GM18508 (cell line): Measurements from ENCODE around the gene SON.
A peak's percentile ranks its signal among the peaks of the same experiment; 100 is the strongest.

Experiments used
- ATAC-seq: cut with Tn5 transposase; IDR thresholded peaks from one replicate; pipeline ENCODE4 v1.9.1; 2021; ENCODE audit warnings: moderate number of reproducible peaks; ENCODE audit not compliant: insufficient read depth, unreplicated experiment

Gene SON

DNA sequence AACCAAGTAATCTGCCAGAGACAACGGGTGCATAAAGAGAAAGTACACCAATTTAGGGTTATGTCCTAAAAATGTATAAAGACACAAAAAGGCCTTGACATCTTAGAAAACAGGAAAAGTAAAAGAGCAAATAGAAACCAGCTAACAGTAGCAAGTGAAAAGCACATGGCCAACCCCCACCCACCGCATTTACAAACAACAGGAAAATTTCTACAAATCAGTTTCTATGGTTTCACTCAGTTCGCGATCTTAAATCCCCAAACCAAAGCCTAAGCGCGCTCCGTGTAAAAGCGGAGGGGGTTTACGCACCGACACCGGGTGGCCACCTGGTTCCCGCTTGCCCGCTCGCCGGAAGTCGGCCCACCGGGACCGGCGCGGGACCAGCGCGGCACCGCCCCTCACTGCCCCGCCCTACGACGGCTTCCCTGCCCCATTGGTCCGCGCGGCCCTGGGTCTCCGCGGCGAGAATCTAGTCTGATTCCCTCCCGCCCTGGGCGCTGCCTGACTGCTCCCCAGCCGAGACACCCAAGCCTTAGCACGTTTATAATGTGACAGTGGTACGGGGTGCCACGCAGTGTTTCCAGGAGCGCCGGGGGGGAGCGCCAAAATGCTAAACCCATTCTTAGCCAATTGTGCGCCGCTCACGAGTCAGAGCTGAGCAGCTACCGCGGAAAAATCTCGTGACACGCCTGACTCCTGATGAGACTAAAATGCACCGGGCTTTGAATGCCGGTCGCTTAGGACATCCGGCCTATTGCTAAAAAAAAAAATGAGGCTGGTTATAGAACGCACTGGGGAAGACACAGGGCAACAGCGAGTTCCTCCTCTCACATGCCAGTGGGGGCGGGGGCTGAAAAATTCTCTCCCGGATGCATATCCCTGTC is 840 bp upstream of the SON start, which contains the start of gene GART:
GART (minus strand) TSS at position 362 of the 884 bp plus-strand sequence. CDS start 2,802 bp downstream, outside the sequence.
- peak; percentile 24 for ATAC-seq

GRCh38 chr21:33543505-33544129 is 779 bp downstream of the SON start:
- no peak for ATAC-seq

- no peak for ATAC-seq
Observed at GRCh38 chr21:33544451-33545195, 1.8 kb downstream of the SON start.

DNA sequence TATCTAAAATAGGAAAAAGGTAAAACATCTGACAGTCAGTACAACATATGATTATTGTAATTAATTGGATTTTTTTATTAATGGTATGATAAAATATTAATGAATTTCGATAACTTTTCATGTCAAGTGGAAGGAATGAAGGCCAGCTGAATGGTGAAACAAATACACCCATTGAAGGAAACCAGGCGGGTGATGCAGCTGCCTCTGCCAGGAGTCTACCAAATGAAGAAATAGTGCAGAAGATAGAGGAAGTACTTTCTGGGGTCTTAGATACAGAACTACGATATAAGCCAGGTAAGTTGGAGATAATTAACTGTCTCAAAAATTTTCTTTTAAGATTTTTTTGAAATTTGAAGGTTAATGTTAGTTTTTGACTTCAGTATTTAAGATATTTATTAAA is 3.2 kb downstream of the SON start:
- no peak for ATAC-seq

GRCh38 chr21:33549848-33550771 is 7.3 kb downstream of the SON start:
- no peak for ATAC-seq

DNA sequence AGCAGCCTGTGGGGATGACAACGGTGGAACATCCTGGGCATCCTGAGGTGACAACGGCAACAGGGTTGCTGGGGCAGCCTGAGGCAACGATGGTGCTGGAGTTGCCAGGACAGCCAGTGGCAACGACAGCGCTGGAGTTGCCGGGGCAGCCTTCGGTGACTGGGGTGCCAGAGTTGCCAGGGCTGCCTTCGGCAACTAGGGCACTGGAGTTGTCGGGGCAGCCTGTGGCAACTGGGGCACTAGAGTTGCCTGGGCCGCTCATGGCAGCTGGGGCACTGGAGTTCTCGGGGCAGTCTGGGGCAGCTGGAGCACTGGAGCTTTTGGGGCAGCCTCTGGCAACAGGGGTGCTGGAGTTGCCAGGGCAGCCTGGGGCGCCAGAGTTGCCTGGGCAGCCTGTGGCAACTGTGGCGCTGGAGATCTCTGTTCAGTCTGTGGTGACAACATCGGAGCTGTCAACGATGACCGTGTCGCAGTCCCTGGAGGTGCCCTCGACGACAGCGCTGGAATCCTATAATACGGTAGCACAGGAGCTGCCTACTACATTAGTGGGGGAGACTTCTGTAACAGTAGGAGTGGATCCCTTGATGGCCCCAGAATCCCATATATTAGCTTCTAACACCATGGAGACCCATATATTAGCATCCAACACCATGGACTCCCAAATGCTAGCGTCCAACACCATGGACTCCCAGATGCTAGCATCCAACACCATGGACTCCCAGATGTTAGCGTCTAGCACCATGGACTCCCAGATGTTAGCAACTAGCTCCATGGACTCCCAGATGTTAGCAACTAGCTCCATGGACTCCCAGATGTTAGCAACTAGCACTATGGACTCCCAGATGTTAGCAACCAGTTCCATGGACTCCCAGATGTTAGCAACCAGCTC is 8.2 kb downstream of the SON start:
- no peak for ATAC-seq

GRCh38 chr21:33551664-33552063 is 8.8 kb downstream of the SON start:
- no peak for ATAC-seq

- ATAC-seq, result no peak
Observed at GRCh38 chr21:33552093-33552998, 9.5 kb downstream of the SON start.

DNA sequence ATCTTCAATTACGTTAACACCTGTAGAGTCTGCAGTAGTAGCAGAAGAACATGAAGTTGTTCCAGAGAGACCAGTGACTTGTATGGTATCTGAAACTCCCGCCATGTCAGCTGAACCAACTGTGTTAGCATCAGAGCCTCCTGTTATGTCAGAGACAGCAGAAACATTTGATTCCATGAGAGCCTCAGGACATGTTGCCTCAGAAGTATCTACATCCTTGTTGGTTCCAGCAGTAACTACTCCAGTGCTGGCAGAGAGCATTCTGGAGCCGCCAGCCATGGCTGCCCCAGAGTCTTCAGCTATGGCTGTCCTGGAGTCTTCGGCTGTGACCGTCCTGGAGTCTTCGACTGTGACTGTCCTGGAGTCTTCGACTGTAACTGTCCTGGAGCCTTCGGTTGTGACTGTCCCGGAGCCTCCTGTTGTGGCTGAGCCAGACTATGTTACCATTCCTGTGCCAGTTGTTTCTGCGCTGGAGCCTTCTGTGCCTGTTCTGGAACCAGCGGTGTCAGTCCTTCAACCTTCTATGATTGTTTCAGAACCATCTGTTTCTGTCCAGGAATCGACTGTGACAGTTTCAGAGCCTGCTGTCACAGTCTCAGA is 10.3 kb downstream of the SON start:
- no peak for ATAC-seq

- ATAC-seq, result no peak
Observed at GRCh38 chr21:33554236-33554981, 11.6 kb downstream of the SON start.

DNA sequence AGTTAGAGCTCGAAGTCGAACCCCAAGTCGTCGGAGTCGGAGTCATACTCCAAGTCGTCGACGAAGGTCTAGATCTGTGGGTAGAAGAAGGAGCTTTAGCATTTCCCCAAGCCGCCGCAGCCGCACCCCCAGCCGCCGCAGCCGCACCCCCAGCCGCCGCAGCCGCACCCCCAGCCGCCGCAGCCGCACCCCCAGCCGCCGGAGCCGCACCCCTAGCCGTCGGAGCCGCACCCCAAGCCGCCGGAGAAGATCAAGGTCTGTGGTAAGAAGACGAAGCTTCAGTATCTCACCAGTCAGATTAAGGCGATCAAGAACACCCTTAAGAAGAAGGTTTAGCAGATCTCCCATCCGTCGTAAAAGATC is 12.1 kb downstream of the SON start:
- no peak for ATAC-seq

- ATAC-seq, result no peak
Observed at GRCh38 chr21:33557447-33557846, 14.6 kb downstream of the SON start.

DNA sequence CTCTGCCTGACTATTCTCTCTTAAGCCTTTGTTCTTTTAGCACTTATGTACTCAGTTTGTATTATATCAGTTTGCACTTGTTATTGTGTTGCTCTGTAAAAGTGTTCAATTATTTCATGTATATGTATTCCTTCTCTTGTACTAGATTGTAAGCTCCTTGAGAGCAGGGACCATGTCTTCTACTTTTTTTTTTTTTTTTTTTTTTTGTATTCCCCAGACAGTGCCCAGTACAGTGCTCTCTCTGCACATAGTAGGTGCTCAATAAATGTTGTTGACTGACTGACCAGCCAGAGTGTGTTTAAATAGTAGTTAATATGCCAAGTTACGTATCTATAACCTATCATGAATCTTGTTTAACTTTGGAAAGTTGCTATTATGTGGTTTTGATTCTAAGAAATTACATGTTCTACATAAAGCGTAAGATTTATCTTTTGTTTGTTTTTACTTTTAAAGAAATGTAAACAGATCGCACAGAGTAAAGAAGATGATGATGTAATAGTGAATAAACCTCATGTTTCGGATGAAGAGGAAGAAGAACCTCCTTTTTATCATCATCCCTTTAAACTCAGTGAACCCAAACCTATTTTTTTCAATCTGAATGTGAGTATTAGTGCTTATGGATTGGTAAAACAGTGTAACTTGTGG is 16.1 kb downstream of the SON start:
- no peak for ATAC-seq

GRCh38 chr21:33559813-33560212 is 17.0 kb downstream of the SON start:
- ATAC-seq, result no peak

GRCh38 chr21:33560965-33561364 is 18.1 kb downstream of the SON start:
- ATAC-seq, result no peak

GRCh38 chr21:33561373-33561772 is 18.5 kb downstream of the SON start:
- no peak for ATAC-seq
